GM12875 (cell line): ENCODE results near the gene MRPL4.

Source experiments
- H3K4me3 ChIP-seq: one replicate; pipeline ENCODE4 v1.5.1; 2011; ENCODE audit warnings: low read depth, low read length, control low read depth
- CTCF ChIP-seq: IDR thresholded peaks from 2 replicates; pipeline ENCODE4 v1.5.1; 2011; ENCODE audit warnings: low read depth, mild to moderate bottlenecking, control low read depth, inconsistent platforms, low read length, moderate library complexity, borderline replicate concordance; ENCODE audit not compliant: insufficient read depth

MRPL4 gene

DNA sequence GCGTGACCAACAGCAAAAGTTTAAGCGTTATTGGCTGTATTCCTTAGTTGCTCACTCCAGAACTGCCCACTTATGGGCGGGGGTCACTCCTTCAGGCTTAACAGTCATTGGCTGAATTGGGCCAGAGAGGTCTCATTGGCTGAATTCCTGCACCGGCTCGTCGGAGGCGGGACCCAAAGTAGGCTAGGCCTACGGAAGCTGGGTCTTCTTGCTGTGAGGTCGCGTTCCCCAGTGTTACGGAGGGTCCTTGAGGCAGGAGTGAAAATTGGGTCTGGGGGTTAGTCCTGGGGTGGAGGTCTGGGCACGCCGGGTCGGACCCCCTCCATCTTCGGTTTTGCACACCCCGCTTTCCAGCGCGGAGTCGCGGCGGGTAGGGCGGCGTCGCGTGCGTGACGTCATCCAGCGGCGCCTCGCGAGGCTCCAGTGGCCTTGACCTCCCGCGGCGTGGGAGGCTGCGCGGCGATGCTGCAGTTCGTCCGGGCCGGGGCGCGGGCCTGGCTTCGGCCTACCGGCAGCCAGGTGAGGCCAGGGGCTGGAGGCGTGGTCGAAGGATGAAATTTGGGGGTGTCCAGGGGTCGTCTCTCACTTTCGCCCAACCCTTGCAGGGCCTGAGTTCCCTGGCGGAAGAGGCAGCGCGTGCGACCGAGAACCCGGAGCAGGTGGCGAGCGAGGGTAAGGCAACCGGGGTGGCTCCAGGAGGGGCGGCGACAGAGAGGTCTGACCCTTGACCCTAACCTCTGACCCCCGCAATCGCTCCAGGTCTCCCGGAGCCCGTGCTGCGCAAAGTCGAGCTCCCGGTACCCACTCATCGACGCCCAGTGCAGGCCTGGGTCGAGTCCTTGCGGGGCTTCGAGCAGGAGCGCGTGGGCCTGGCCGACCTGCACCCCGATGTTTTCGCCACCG, at the start of gene MRPL4:
Gene MRPL4, plus strand, starts transcription at position 423 of the 903 bp plus-strand sequence. Its CDS starts 40 bp downstream, at position 463.
- H3K4me3 ChIP-seq, result peak within 1 kb of the TSS; percentile 99
- no peak for TF ChIP-seq CTCF

- H3K4me3 ChIP-seq, result no peak overlapping the region
- TF ChIP-seq CTCF, result no peak
Observed at GRCh38 chr19:10203686-10204085, 48.3 kb upstream of the MRPL4 start.

GRCh38 chr19:10205636-10206035, 46.4 kb upstream of the MRPL4 start:
- no peak overlapping the region for H3K4me3 ChIP-seq
- TF ChIP-seq CTCF, result no peak

DNA sequence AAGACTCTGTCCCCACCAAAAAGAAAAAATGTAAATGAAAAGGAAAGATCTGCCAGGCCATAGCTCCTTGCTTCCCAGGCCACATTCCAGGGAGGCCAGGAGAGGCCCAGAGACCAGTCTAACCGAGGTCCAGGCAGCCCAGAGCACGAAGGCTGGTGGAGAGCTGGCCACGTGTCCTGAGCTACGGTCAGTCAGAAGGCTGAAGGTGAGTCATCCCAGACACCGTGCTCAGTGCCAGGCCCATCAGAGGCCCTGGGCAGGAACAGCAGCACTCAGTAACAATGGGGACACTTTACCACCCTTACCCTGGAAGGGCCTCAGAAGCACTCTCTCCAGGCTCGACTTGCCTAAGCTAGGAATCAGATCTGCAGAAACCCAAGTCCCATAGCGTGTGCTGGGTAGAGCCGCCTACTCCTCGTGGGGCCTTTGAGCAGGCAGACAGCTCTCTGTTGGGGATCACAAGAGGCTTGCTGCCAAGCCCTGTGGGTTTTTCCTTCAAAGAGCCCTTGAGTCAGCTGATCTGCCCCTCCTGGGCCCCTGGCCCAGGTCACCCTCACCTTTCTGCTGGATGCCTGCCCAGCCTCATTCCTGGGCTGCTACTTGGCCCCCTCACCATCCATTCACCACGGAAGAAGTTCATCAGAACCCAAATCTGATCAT, 45.7 kb upstream of the MRPL4 start:
- H3K4me3 ChIP-seq, result no peak overlapping the region
- TF ChIP-seq CTCF, result no peak

DNA sequence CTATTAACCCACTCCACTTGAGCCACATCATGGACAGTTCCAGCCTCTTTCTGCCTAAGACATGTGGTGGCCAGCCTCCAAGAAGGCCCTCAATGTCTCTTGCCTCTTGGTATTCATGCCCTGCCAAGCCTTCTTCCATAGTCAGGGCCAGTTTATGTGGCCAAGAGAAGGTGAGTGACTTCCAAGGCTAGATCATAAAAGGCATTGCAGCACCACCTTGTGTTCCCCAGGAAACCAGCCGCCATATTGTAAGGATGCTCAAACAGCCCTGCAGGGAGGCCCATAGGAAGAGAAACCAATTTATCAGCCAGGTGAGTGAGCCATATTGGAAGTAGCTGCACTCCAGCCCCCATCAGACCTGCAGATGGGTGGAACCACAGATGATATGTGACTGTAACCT, 45.0 kb upstream of the MRPL4 start:
- TF ChIP-seq CTCF, result no peak
- no peak overlapping the region for H3K4me3 ChIP-seq

DNA sequence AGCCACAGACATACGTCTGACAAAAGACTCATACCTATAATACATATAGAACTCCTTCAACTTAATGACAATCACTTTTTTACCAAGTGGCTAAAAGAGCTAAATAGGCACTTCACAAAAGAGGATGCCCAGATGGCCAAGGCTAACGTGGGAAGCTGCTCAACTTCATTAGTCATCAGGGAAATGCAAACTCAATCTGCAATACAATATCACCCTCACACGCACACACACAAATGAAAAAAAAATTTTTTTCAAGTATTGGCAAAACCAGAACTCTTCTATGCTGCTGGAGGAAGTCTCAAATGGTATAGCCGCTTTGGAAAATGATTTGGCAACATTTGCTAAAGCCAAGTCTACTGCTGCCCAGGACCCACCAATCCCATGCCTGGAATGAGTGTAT, 42.7 kb upstream of the MRPL4 start:
- H3K4me3 ChIP-seq, result no peak overlapping the region
- TF ChIP-seq CTCF, result no peak
